ENCODE results near the gene LZTR1.

Gene LZTR1

DNA sequence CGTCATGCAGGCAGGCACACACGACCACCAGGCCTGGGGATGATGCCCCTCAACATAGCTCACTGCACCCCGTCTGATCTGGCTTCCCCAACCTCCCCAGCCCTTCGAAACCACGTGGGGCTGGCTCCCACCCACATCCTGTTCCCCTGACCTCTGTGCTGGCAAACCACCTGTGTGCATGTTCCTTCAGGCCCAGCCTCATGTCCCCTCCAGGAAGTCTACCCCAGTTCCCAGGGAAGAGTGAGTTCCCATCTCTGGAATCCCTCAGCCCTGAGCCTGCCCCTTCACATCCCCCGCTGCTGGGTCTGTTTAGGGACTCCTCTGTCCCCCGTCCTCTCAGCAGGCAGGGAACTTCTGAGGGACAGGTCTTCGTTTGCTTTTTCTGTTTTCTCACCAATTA is 43.2 kb downstream of the LZTR1 start:
- no peaks in the 10 kb centered on the region for H3K4me1 ChIP-seq (ENCODE audit: low read length)
- H2AFZ ChIP-seq (ENCODE audit: low read depth, low read length), result no peak overlapping the region
- H3K36me3 ChIP-seq (replicated peaks; ENCODE audit: low read depth, low read length), result no peaks in the 10 kb centered on the region
- H3K4me2 ChIP-seq (ENCODE audit: low read length), result no peak overlapping the region
- H3K9me3 ChIP-seq (ENCODE audit: insufficient read depth, low read length), result no peaks in the 10 kb centered on the region
- H3K79me2 ChIP-seq (ENCODE audit: low read length), result no peaks in the 10 kb centered on the region
- H3K4me3 ChIP-seq (ENCODE audit: low read length), result no peak overlapping the region
- H3K9ac ChIP-seq (ENCODE audit: low read length), result no peak overlapping the region
- no peaks in the 10 kb centered on the region for H3K27me3 ChIP-seq (ENCODE audit: low read depth, low read length)
- TF ChIP-seq, protein P1, sequence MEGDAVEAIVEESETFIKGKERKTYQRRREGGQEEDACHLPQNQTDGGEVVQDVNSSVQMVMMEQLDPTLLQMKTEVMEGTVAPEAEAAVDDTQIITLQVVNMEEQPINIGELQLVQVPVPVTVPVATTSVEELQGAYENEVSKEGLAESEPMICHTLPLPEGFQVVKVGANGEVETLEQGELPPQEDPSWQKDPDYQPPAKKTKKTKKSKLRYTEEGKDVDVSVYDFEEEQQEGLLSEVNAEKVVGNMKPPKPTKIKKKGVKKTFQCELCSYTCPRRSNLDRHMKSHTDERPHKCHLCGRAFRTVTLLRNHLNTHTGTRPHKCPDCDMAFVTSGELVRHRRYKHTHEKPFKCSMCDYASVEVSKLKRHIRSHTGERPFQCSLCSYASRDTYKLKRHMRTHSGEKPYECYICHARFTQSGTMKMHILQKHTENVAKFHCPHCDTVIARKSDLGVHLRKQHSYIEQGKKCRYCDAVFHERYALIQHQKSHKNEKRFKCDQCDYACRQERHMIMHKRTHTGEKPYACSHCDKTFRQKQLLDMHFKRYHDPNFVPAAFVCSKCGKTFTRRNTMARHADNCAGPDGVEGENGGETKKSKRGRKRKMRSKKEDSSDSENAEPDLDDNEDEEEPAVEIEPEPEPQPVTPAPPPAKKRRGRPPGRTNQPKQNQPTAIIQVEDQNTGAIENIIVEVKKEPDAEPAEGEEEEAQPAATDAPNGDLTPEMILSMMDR (IDR thresholded peaks at IDR 0.05; ENCODE audit: low read depth, low read length), result no peak
- TF ChIP-seq EZH2phosphoT487 (IDR thresholded peaks at IDR 0.05; ENCODE audit: low read depth), result no peak
- H3K27ac ChIP-seq (ENCODE audit: low read length), result no peak overlapping the region
- no peaks in the 10 kb centered on the region for H4K20me1 ChIP-seq (ENCODE audit: insufficient read depth, low read length)

DNA sequence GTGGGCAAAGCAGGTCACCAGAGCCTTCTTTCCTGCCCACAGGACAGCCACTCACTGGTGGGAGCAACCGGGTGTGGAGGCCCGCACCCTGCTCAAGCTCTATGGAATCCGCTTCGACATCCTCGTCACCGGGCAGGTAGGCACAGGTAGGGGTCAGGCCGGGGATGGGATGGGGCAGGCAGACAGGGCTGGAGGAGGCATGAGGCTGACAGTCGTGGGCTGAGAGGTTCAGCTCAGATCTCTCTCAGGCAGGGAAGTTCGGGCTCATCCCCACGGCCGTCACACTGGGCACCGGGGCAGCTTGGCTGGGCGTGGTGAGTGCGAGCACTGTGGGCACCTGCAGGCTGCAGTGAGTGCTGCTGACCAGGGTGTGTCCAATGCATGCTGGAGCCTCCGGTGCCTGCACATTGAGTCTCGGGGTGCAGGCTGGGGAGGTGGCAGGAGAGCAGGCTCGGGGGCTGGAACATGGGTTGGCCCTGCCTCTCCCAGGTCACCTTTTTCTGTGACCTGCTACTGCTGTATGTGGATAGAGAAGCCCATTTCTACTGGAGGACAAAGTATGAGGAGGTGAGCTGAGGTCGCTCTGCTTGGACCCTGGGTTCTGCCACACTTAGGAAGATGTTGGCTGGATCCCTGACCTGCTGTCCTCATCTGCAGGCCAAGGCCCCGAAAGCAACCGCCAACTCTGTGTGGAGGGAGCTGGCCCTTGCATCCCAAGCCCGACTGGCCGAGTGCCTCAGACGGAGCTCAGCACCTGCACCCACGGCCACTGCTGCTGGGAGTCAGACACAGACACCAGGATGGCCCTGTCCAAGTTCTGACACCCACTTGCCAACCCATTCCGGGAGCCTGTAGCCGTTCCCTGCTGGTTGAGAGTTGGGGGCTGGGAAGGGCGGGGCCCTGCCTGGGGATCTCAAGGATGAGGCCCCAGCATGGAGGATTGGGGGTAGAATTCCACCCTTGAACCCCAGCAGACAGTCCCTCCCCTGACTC is 44.0 kb downstream of the LZTR1 start:
- TF ChIP-seq, protein P1 (IDR thresholded peaks at IDR 0.05; ENCODE audit: low read depth, low read length), result no peak
- TF ChIP-seq EZH2phosphoT487 (IDR thresholded peaks at IDR 0.05; ENCODE audit: low read depth), result no peak
- no peaks in the 10 kb centered on the region for H3K27me3 ChIP-seq (ENCODE audit: low read depth, low read length)
- no peaks in the 10 kb centered on the region for H3K79me2 ChIP-seq (ENCODE audit: low read length)
- no peaks in the 10 kb centered on the region for H3K36me3 ChIP-seq (replicated peaks; ENCODE audit: low read depth, low read length)
- no peak overlapping the region for H3K4me2 ChIP-seq (ENCODE audit: low read length)
- H3K4me3 ChIP-seq (ENCODE audit: low read length), result no peak overlapping the region
- no peak overlapping the region for H3K9ac ChIP-seq (ENCODE audit: low read length)
- no peaks in the 10 kb centered on the region for H4K20me1 ChIP-seq (ENCODE audit: insufficient read depth, low read length)
- H3K4me1 ChIP-seq (ENCODE audit: low read length), result no peaks in the 10 kb centered on the region
- no peak overlapping the region for H2AFZ ChIP-seq (ENCODE audit: low read depth, low read length)
- no peak overlapping the region for H3K27ac ChIP-seq (ENCODE audit: low read length)
- no peaks in the 10 kb centered on the region for H3K9me3 ChIP-seq (ENCODE audit: insufficient read depth, low read length)

DNA sequence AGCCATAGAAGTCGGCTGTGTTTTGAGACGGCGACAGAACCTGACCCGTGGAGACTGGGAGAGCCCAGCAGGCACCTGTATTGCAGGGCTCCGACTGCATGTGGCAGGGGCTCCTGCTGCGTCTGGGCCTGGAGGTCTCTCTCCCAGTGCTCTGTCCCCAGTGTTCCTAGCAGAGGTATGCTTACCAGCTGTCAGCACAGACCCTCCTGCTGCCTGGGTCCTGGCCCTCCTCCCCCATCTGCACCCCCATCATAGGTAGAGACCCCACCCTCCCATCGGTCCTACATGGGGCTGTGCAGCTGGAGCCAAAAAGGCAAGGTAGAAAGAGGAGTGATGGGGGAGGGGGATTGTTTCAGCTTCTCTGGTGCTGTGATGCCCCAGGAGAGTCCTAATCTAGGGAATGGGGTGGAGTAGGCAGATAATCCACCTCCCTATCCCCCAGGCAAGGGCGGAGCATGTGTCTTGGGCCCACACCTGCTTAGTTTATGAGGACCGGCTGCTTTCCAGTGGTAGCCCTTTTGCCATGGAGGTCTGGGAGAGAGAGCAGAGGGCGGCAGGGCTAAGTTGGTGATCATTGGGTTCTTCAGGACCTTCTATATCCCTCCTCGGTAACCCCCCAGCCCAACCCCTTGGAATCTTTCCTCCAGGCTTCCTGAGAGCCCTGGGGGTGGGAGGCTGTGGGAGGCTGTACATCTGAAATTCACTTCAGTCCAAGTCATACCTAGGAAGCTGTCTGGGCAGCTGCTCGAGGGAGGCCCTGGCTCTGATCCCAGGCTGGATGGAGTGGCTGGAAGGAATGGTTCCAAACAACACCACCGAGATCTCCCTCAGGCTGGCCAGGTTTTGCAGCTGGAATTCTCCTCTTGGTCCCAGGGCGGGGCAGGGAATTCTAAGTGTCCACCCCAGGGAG is 44.9 kb downstream of the LZTR1 start:
- Histone ChIP-seq H3K4me3 (ENCODE audit: low read length) (no peak overlapping the region), H3K27me3 (ENCODE audit: low read depth, low read length) (no peaks in the 10 kb centered on the region), H4K20me1 (ENCODE audit: insufficient read depth, low read length) (no peaks in the 10 kb centered on the region), H3K79me2 (ENCODE audit: low read length) (no peaks in the 10 kb centered on the region), H3K9me3 (ENCODE audit: insufficient read depth, low read length) (no peaks in the 10 kb centered on the region), H3K4me2 (ENCODE audit: low read length) (no peak overlapping the region), H3K36me3 (replicated peaks; ENCODE audit: low read depth, low read length) (no peaks in the 10 kb centered on the region), H2AFZ (ENCODE audit: low read depth, low read length) (no peak overlapping the region), H3K27ac (ENCODE audit: low read length) (no peak overlapping the region), H3K4me1 (ENCODE audit: low read length) (no peaks in the 10 kb centered on the region), H3K9ac (ENCODE audit: low read length) (no peak overlapping the region)
- no peak for TF ChIP-seq EZH2phosphoT487 (IDR thresholded peaks at IDR 0.05; ENCODE audit: low read depth)
- TF ChIP-seq, protein P1 (IDR thresholded peaks at IDR 0.05; ENCODE audit: low read depth, low read length), result no peak
